Ovary (tissue), 3 donors: ENCODE results near the gene PRKCQ.

Experiments used
- EP300 ChIP-seq: sonication (generic); formaldehyde crosslinking; IDR thresholded peaks from one replicate; pipeline ENCODE4 v1.6.1; 2017; ENCODE audit warnings: antibody characterized with exemption
- TF ChIP-seq, protein P1 (sequence below), 3 donors: fragments of 450-650 bp in 2 of 3; fragments of 200-600 bp in 1 of 3; IDR thresholded peaks; one replicate each; pipeline versions ENCODE4 v1.5.1 to v1.8.0; 2016 to 2022; ENCODE audit warnings: antibody characterized with exemption in 3 of 3, mild to moderate bottlenecking in 1 of 3
- donor health status: DM: no; HTN: no; CAD: no.

GRCh38 chr10:6624392-6624791 lies 44.3 kb upstream of the PRKCQ start:
- TF ChIP-seq EP300 = no peak
- TF ChIP-seq, protein P1, sequence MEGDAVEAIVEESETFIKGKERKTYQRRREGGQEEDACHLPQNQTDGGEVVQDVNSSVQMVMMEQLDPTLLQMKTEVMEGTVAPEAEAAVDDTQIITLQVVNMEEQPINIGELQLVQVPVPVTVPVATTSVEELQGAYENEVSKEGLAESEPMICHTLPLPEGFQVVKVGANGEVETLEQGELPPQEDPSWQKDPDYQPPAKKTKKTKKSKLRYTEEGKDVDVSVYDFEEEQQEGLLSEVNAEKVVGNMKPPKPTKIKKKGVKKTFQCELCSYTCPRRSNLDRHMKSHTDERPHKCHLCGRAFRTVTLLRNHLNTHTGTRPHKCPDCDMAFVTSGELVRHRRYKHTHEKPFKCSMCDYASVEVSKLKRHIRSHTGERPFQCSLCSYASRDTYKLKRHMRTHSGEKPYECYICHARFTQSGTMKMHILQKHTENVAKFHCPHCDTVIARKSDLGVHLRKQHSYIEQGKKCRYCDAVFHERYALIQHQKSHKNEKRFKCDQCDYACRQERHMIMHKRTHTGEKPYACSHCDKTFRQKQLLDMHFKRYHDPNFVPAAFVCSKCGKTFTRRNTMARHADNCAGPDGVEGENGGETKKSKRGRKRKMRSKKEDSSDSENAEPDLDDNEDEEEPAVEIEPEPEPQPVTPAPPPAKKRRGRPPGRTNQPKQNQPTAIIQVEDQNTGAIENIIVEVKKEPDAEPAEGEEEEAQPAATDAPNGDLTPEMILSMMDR (IDR thresholded peaks at IDR 0.05) = no peak
